ENCODE measurements around the gene PRDM15.

DNA sequence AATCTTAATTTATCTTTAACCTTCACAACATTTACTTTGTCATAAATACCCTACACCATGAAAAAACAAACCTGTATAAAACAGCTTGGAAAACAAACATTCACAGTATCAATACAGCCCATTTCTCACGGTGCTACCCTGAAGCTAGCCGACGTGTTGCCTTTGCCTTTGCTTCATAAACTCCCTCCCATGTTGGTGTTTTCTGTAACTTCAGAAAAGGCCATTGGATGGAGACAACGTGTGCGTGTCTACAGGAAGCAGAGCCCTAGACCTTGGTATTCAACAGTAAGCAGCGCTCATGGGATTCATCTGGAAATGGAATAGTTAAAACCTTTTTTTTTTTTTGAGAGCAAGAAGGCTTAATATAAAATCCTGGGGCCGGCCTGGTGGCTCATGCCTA lies 7.2 kb upstream of the PRDM15 start:
- TF ChIP-seq, protein P1, sequence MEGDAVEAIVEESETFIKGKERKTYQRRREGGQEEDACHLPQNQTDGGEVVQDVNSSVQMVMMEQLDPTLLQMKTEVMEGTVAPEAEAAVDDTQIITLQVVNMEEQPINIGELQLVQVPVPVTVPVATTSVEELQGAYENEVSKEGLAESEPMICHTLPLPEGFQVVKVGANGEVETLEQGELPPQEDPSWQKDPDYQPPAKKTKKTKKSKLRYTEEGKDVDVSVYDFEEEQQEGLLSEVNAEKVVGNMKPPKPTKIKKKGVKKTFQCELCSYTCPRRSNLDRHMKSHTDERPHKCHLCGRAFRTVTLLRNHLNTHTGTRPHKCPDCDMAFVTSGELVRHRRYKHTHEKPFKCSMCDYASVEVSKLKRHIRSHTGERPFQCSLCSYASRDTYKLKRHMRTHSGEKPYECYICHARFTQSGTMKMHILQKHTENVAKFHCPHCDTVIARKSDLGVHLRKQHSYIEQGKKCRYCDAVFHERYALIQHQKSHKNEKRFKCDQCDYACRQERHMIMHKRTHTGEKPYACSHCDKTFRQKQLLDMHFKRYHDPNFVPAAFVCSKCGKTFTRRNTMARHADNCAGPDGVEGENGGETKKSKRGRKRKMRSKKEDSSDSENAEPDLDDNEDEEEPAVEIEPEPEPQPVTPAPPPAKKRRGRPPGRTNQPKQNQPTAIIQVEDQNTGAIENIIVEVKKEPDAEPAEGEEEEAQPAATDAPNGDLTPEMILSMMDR (IDR thresholded peaks at IDR 0.05) = no peak
- TF ChIP-seq POLR2A (IDR thresholded peaks at IDR 0.05) (no peak), EP300 (IDR thresholded peaks at IDR 0.05) (no peak)
